ENCODE data around the gene IQSEC1.

IQSEC1 gene

DNA sequence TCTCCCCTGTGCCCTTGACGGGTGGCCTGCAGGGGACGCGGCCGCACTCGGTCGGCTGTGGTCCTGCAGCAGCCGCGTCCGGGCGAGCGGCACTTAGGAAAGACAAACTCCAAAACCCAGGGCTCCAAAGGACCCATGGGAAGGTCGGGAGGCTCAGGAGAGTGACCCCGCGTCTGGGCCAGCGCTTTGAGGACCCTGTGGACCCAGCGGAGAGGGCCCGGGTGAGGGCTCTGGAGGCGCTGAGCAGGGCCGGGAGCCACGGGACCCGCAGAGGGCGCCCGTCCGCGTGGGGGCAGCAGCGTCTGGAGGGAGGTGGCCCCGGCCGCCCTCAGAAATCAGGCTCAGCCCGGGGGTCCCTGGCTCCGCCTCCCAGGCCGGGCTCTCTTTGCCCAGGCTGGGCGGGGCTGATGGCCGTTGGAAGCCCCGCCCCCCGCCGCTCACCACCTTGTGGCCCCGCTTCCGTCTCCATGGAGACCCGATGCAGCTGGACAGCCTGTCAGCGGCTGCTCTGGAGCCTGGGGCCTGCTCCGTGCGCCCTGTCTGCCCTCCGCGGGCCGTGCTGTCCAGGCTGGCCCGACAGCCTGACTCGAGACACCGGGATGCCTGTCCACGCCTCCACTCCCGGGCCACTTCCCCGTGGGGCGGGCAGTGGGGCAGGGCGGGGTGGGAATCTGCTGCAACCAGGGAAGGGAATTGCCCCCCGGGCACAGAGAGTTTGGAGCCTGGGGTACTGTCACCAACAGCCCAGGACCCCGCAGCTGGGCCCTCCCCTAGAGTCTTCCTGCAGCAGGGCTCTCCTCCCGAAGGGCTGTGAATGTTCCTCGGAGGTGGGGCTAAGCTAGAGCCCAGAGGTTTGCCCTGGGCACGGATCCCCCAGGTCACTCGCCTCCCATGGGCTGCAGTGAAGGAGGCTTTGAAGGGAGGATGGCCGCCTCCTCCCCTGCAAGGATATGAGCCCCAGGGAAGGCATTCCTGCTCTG, 197.1 kb downstream of the IQSEC1 start:
- H3K27ac ChIP-seq, result no peak overlapping the region
- H3K4me3 ChIP-seq, result peak overlapping the region; percentile 67
- TF ChIP-seq, protein P1, sequence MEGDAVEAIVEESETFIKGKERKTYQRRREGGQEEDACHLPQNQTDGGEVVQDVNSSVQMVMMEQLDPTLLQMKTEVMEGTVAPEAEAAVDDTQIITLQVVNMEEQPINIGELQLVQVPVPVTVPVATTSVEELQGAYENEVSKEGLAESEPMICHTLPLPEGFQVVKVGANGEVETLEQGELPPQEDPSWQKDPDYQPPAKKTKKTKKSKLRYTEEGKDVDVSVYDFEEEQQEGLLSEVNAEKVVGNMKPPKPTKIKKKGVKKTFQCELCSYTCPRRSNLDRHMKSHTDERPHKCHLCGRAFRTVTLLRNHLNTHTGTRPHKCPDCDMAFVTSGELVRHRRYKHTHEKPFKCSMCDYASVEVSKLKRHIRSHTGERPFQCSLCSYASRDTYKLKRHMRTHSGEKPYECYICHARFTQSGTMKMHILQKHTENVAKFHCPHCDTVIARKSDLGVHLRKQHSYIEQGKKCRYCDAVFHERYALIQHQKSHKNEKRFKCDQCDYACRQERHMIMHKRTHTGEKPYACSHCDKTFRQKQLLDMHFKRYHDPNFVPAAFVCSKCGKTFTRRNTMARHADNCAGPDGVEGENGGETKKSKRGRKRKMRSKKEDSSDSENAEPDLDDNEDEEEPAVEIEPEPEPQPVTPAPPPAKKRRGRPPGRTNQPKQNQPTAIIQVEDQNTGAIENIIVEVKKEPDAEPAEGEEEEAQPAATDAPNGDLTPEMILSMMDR (IDR thresholded peaks at IDR 0.05), result no peak
- no peak for DNase-seq (ENCODE audit: low spot score)

DNA sequence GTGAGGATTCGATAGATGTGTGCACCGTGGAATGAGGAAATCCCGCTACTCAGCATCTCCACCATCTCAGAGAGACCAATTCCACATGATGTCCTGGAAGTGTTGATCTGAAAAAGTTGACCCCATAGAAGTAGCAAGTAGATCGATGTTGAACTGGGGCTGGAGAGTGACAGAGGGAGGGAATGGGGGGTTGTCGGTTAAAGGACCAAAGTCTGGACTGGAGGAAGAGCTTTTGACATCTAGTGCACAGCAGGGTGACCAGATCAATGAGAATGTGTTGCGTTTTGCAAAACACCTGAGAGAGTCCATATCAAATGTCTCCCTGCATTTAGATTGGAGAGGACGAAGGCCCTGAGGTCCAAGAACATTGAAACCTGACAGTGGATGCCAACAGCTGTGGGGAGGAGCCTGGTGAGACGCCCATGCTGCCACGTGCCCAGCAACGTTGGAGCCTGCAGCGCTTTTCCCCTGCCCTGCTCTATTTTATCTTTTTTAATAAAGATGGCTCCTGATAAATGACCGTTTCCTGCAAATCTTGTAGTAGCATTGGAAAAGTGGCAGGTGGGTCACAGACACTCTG, 201.7 kb downstream of the IQSEC1 start:
- TF ChIP-seq, protein P1 (IDR thresholded peaks at IDR 0.05), result no peak
- Histone ChIP-seq H3K4me3 (no peak overlapping the region), H3K27ac (no peak overlapping the region)
- no peak for DNase-seq (ENCODE audit: low spot score)

DNA sequence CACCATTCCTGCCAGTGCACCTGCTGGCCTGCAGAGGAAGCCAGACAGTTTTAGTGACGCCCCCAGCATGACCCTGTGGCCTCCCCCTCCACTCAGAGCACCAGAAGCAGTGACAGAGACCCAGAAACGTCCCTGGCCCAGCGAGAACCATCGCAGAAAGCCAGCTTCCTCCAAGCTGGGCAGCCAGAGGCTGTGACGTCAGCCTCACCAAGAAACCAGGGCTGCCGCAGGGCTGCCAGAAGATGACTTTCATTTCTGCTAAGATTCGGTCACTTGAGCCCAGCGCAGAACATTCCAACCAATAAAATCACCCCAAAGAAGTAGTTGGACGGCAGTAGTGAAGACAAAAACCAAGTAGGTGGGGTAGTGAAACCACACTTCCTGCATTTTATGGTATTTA, 202.3 kb downstream of the IQSEC1 start:
- no peak overlapping the region for H3K4me3 ChIP-seq
- H3K27ac ChIP-seq, result peak overlapping the region in 1 of 2 donors; percentile 40
- TF ChIP-seq, protein P1 (IDR thresholded peaks at IDR 0.05), result no peak
- DNase-seq (ENCODE audit: low spot score), result no peak

DNA sequence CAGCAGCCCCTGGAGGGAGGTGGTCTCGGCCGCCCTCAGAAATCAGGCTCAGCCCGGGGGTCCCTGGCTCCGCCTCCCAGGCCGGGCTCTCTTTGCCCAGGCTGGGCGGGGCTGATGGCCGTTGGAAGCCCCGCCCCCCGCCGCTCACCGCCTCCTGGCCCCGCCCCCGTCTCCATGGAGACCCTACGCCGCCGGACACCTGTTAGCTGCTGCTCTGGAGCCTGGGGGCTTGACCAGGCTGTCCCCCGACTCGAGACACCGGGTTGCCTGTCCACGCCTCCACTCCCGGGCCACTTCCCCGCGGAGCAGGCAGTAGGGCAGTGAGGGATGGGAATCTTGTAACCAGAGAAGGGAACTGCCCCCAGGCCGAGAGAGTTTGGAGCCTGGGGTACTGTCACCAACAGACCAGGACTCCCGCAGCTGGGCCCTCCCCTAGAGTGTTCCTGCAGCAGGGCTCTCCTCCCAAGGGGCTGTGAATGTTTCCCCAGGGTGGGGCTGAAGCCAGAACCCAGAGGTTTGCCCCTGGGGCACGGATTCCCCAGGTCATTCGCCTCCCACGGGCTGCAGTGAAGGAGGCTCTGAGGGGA, 204.1 kb downstream of the IQSEC1 start:
- Histone ChIP-seq H3K4me3 (peak overlapping the region; percentile 51), H3K27ac (no peak overlapping the region)
- TF ChIP-seq, protein P1 (IDR thresholded peaks at IDR 0.05), result no peak
- DNase-seq (ENCODE audit: low spot score), result no peak

DNA sequence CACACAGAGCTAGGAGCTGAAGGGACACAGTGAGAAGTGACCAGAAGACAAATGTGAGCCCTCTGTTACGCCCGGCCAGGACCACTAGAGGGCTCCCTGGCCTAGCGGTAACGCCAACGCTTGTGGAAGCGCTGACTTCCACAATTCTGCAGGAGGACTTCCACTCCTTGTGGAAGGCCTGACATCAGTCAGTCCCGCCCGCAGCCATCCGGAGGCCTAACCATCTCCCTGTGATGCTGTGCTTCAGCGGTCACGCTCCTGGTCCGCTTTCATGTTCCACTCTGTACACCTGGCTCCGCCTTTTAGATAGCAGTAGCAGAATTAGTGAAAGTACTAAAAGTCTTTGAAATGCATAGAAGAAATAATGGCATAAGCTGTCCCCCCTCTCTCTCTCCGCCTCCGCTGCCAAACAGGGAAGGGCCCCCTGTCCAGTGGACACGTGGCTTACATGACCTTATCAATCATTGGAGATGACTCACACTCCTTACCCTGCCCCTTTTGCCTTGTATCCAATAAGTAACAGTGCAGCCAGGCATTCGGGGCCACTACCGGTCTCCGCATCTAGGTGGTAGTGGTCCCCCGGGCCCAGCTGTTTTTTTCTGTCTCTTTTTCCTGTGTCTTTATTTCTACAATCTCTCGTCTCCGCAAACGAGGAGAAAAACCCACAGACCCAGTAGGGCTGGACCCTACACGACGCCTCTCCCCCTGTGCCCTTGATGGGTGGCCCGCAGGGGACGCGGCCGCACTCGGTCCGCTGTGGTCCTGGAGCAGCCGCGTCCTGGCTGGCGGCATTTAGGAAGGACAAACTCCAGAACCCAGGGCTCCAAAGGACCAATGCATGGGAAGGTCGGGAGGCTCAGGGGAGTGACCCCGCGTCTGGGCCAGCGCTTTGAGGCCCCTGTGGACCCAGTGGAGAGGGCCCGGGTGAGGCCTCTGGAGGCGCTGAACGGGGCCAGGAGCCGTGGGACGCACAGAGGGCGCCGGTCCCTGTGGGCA, 204.9 kb downstream of the IQSEC1 start:
- DNase-seq (ENCODE audit: low spot score), result peak; percentile 90
- Histone ChIP-seq H3K27ac (no peak overlapping the region), H3K4me3 (peak overlapping the region; percentile 51)
- TF ChIP-seq, protein P1 (IDR thresholded peaks at IDR 0.05), result peak; percentile 79

DNA sequence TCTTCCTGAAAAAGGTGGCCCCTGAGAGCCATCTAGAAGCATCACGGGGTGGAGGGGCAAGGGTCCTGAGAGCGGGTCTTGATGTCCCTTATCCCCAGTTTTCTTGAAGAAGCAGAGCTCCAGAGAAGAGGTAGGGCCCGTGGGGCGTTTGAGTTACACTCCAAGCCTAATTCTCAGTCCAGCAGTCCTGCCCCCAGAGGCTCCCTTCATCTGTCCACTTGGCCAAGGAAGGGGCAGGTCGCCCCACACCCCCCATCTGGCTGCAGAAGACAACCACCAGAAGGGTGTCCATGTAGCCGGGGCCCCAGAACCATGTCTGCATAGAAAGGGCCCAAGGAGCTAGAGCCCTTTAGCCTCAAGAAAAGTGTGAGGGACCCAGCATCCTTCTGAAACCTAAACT, 206.4 kb downstream of the IQSEC1 start:
- Histone ChIP-seq H3K27ac (no peak overlapping the region), H3K4me3 (no peak overlapping the region)
- TF ChIP-seq, protein P1 (IDR thresholded peaks at IDR 0.05), result no peak
- no peak for DNase-seq (ENCODE audit: low spot score)

Measured in coronary artery (tissue), 2 donors.